Glutamatergic neuron (in vitro differentiated cells): ENCODE results near the gene RYR1. TPM values are rescaled to one million over a fixed set of nuclear protein-coding genes. Genes with fewer than 3 reads are reported as not detected.
A peak's percentile ranks its signal among the peaks of the same experiment; 100 is the strongest.

Experiments used
- DNase-seq: peaks from one replicate; pipeline ENCODE4 v3.0.0; 2022
- H3K27ac Mint-ChIP-seq: one replicate; pipeline ENCODE4 v1.8.0; 2020; ENCODE audit warnings: mild to moderate bottlenecking, mixed read lengths, inconsistent platforms; ENCODE audit not compliant: unreplicated experiment
- H3K27me3 Mint-ChIP-seq: one replicate; pipeline ENCODE4 v1.8.0; 2020; ENCODE audit warnings: mild to moderate bottlenecking, moderate library complexity, mixed read lengths, inconsistent platforms; ENCODE audit not compliant: unreplicated experiment
- H3K36me3 Mint-ChIP-seq: one replicate; pipeline ENCODE4 v1.8.0; 2020; ENCODE audit warnings: mild to moderate bottlenecking, mixed read lengths, inconsistent platforms; ENCODE audit not compliant: unreplicated experiment
- H3K4me1 Mint-ChIP-seq: one replicate; pipeline ENCODE4 v1.8.0; 2020; ENCODE audit warnings: mild to moderate bottlenecking, low read depth, mixed read lengths, inconsistent platforms; ENCODE audit not compliant: unreplicated experiment
- H3K4me3 Mint-ChIP-seq: one replicate; pipeline ENCODE4 v1.8.0; 2020; ENCODE audit warnings: mild to moderate bottlenecking, mixed read lengths, inconsistent platforms; ENCODE audit not compliant: unreplicated experiment
- H3K9me3 Mint-ChIP-seq: one replicate; pipeline ENCODE4 v1.8.0; 2020; ENCODE audit warnings: mild to moderate bottlenecking, moderate library complexity, mixed read lengths, inconsistent platforms; ENCODE audit not compliant: unreplicated experiment
- CTCF ChIP-seq: fragments of 200-600 bp; sonication (generic); IDR thresholded peaks from one replicate; pipeline ENCODE4 v1.5.0; 2021; ENCODE audit not compliant: partially characterized antibody, unreplicated experiment
- total RNA-seq: library from RNA; stranded (reverse); fragmentation: NEBNext Ultra II Directional; extraction: Animal tissue kit (Norgen Biotek cat#: 25700); gene quantifications from one replicate; pipeline ENCODE4 v1.2.1, GENCODE V29; 2021; ENCODE audit not compliant: unreplicated experiment

Gene RYR1
- total RNA-seq, 1 donor from 2014 or later: 117 TPM

GRCh38 chr19:38606131-38606530, 172.6 kb downstream of the RYR1 start:
- DNase-seq: no peak
- Mint-ChIP-seq H3K4me3 (no peak overlapping the region), H3K27ac (no peak overlapping the region), H3K4me1 (no peaks in the 10 kb centered on the region), H3K27me3 (peaks cover 2% of the 10 kb centered on the region), H3K9me3 (peaks cover 2% of the 10 kb centered on the region), H3K36me3 (no peaks in the 10 kb centered on the region)
- no peak for TF ChIP-seq CTCF

- no peak for TF ChIP-seq CTCF
- Mint-ChIP-seq H3K27ac (no peak overlapping the region), H3K27me3 (peaks cover 11% of the 10 kb centered on the region), H3K9me3 (peaks cover 8% of the 10 kb centered on the region), H3K36me3 (no peaks in the 10 kb centered on the region), H3K4me1 (no peaks in the 10 kb centered on the region), H3K4me3 (no peak overlapping the region)
- DNase-seq: no peak
Measured at GRCh38 chr19:38614289-38614688, 180.8 kb downstream of the RYR1 start.

GRCh38 chr19:38615007-38615581, 181.6 kb downstream of the RYR1 start:
- DNase-seq: no peak
- H3K36me3 Mint-ChIP-seq: no peaks in the 10 kb centered on the region
- H3K27ac Mint-ChIP-seq: no peak overlapping the region
- peaks cover 8% of the 10 kb centered on the region for H3K9me3 Mint-ChIP-seq
- peak overlapping the region; percentile 45 for H3K4me3 Mint-ChIP-seq
- peaks cover 11% of the 10 kb centered on the region for H3K27me3 Mint-ChIP-seq
- no peak for TF ChIP-seq CTCF
- peaks cover 4% of the 10 kb centered on the region for H3K4me1 Mint-ChIP-seq

GRCh38 chr19:38616265-38616664, 182.8 kb downstream of the RYR1 start:
- TF ChIP-seq CTCF: no peak
- Mint-ChIP-seq H3K36me3 (no peaks in the 10 kb centered on the region), H3K4me1 (peaks cover 4% of the 10 kb centered on the region), H3K9me3 (peaks cover 8% of the 10 kb centered on the region), H3K27me3 (peaks cover 11% of the 10 kb centered on the region), H3K4me3 (peak overlapping the region; percentile 1), H3K27ac (no peak overlapping the region)
- DNase-seq: no peak

GRCh38 chr19:38617283-38617763, 183.8 kb downstream of the RYR1 start:
- Mint-ChIP-seq H3K4me3 (peak overlapping the region; percentile 43), H3K4me1 (peaks cover 4% of the 10 kb centered on the region), H3K27me3 (peaks cover 12% of the 10 kb centered on the region), H3K36me3 (no peaks in the 10 kb centered on the region), H3K27ac (no peak overlapping the region), H3K9me3 (peaks cover 8% of the 10 kb centered on the region)
- no peak for DNase-seq
- TF ChIP-seq CTCF: no peak
